ENCODE measurements around the gene PTPRS. TPM values are rescaled to one million over a fixed set of nuclear protein-coding genes. Genes with fewer than 3 reads are reported as not detected.

PTPRS gene
- total and polyA plus RNA-seq, 2 donors (not counting 3 experiments of a cell fraction or from before 2014, with no cell fraction given): 10.1 to 16.1 TPM

DNA sequence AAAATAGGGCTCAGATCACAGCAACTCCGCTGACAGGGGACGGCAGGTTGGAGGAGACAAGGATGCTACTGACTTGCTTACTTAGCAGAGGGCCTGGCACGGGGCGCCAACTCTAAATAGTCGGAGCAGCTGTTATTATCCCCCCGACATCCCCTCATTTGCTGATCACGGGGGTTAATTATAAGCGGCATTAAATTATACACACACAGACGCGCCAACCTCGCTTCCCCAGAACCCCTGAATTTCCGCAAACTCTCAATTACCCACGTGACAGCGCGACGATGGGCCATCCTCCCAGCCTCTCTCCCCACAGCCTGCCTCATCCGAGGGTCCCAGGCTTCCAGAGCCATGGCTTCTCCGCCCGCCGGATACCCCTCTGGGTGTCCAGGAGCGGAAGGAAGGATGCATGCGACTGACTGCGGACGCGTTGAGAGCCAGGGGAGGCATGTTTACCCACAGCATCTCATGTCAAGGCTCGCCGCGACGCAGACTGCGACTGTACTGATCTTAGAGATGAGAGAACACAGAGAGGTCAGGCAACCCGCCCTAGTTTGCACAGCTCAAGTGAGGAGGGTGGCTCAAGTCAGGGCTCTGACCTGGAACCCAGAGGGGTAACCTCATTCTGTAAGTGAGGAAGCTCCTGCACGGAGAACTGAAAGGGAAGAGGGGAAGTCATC lies 5.7 kb downstream of the PTPRS start:
- Histone ChIP-seq H3K79me2 (ENCODE audit: control insufficient read depth, insufficient read depth, low read length) (no peaks in the 10 kb centered on the region), H3K4me1 (ENCODE audit: control insufficient read depth, extremely low read depth, insufficient read depth, low read length) (peaks cover 3% of the 10 kb centered on the region), H3K4me2 (ENCODE audit: insufficient read depth, low read length) (no peak overlapping the region), H2AFZ (ENCODE audit: low read depth, low read length) (no peak overlapping the region), H3K9me1 (replicated peaks; ENCODE audit: control insufficient read depth, extremely low read depth, insufficient read depth, low read length) (no peaks in the 10 kb centered on the region), H3K9ac (replicated peaks; ENCODE audit: extremely low read depth, insufficient read depth, low read length) (no peak overlapping the region), H3K36me3 (ENCODE audit: control insufficient read depth in 2 of 2, extremely low read depth in 1 of 2, insufficient read depth in 2 of 2, low read length in 2 of 2) (no peaks in the 10 kb centered on the region), H3K4me3 (replicated peaks in 1 of 3; ENCODE audit: insufficient read depth in 1 of 3, low read depth in 1 of 3, low read length in 3 of 3) (no peak overlapping the region), H3K27me3 (ENCODE audit: control insufficient read depth in 2 of 2, insufficient read depth in 2 of 2, low read length in 2 of 2) (peaks cover 14 to 25% of the 10 kb centered on the region in 2 experiments), H3K9me3 (replicated peaks; ENCODE audit: control insufficient read depth, insufficient read depth, low read length) (no peaks in the 10 kb centered on the region), H4K20me1 (replicated peaks; ENCODE audit: control insufficient read depth, extremely low read depth, insufficient read depth, low read length) (no peaks in the 10 kb centered on the region), H3K27ac (ENCODE audit: insufficient read depth, low read depth, low read length) (no peak overlapping the region)
- BruUV-seq (replicated peaks): no TSS peak
- FAIRE-seq (no peak), DNase-seq (ENCODE audit: low read depth, low spot score) (no peak)
- dilution Hi-C loops (cut with MboI; ENCODE audit: extremely low pct_ligation_motif_present, low sequenced_read_pairs): no loop called here
- CTCF ChIA-PET: no interaction called here
- POLR2A ChIA-PET: no interaction called here
- intact Hi-C loops (cut with micrococcal nuclease): no loop called here
- TF ChIP-seq MYC (IDR thresholded peaks at IDR 0.05; ENCODE audit: low read depth, low read length): no peak
- no peak for TF ChIP-seq GATA2 (IDR thresholded peaks at IDR 0.05; ENCODE audit: insufficient read depth, insufficient read length, low read depth, low read length)
- no peak for TF ChIP-seq CTCF (IDR thresholded peaks at IDR 0.05; ENCODE audit: extremely low read depth in 1 of 2, insufficient read depth in 1 of 2, low read depth in 1 of 2, low read length in 2 of 2)
- no peak for TF ChIP-seq POLR2AphosphoS5 (IDR thresholded peaks at IDR 0.05; ENCODE audit: insufficient read depth, low read depth, low read length)
- no peak for TF ChIP-seq FOS (IDR thresholded peaks at IDR 0.05; ENCODE audit: borderline replicate concordance, insufficient read depth, low read length)
- no peak for TF ChIP-seq JUN (IDR thresholded peaks at IDR 0.05; ENCODE audit: borderline replicate concordance, insufficient read depth, insufficient read length, low read depth)
- TF ChIP-seq, protein P1, sequence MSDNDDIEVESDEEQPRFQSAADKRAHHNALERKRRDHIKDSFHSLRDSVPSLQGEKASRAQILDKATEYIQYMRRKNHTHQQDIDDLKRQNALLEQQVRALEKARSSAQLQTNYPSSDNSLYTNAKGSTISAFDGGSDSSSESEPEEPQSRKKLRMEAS (IDR thresholded peaks at IDR 0.05; ENCODE audit: insufficient read depth, insufficient read length): no peak
- TF ChIP-seq POLR2A (IDR thresholded peaks at IDR 0.05; ENCODE audit: low read depth, low read length): no peak

Measured in endothelial cell of umbilical vein (primary cell).